ENCODE measurements around the gene OR5C1.
"Not testable (repeated sequence)": the region's sequence is repeated elsewhere in the genome, so short reads cannot be mapped to it uniquely, and the experiment has no call there.

The OR5C1 gene

DNA sequence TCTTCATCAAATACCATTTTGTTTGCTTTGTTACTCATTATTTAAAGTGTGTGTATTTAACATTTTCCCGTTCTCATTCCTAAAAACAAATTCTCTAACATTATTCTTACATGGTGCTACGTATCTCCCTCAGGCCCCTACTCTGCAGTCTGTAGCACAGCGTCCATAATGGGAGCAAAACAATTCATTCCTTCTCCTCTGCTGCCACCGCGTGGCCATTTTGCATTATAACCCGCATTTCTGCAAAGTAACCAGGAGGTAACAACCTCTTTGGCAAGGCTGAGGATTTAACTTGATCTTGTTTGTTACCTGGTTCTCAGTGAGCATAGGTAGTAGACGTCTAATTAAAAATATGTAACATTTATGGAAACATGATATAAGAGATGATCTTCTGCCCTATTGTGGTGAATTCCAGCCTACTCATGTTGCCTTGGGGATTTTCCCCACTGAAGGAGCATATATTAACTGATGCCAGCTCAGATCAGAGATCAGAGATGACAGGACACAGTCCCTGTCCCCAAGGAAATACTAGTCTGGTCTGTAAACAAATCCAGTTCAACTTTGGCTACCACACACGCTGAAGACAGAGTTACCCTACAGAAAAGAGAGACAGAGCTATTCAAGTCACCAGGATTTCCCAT is 21.7 kb downstream of the OR5C1 start:
- FAIRE-seq (no peak), DNase-seq (ENCODE audit: insufficient read length, low spot score) (peak; percentile 71)

GRCh38 chr9:122812736-122813135 is 24.0 kb downstream of the OR5C1 start:
- FAIRE-seq, result no peak
- no peak for DNase-seq (ENCODE audit: insufficient read length, low spot score)

DNA sequence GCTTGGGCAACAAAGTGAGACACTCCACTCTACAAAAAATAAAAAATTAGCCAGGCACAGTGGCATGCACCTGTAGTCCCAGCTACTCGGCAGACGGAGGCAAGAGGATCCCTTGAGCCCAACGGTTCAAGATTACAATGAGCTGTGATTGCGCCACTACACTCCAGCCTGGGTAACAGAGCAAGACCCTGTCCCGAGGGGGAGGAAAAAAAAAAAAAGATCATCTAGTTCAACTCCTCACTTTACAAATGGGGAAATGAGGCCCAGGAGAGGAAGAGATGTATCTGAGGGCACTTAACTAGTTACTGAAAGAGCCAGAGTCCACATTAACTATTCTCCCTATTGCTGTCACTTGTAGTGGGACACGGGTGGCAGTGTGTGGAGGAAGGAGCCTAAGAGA is 25.8 kb downstream of the OR5C1 start:
- DNase-seq (ENCODE audit: insufficient read length, low spot score) (no peak), FAIRE-seq (no peak)

- DNase-seq (ENCODE audit: insufficient read length, low spot score) (no peak), FAIRE-seq (no peak)
Measured at GRCh38 chr9:122815544-122815943, 26.8 kb downstream of the OR5C1 start.

DNA sequence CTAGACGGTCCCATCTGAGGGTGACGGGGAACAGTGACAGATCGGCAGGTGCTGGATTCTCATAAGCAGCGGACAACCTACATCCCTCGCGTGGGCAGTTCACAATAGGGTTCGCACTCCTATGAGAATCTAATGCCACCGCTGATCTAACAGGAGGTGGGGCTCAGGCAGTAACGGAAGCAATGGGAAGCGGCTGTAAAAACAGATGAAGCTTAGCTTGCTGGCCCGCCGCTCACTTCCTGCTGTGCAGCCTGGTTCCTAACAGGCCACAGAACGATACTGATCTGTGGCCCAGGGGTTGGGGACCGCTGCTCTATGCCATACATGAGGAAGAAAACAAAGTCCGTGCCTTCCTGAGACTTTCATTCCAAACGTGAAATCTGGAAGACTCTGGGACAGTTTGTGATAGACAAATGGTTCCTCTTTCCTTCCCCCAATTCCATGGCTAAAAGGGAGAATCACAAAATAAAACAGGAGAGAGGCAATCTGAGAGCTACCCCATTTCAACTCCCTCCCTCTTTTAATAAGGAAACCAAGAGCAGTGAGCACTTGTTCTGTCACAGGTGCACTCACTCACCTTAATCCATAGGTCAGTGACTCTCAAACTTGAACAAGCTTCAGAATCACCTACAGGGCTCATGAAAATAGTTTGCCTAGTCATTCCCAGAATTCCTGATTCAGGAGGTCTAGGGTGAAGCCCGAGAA is 27.6 kb downstream of the OR5C1 start:
- DNase-seq (ENCODE audit: insufficient read length, low spot score), result no peak
- FAIRE-seq, result no peak

DNA sequence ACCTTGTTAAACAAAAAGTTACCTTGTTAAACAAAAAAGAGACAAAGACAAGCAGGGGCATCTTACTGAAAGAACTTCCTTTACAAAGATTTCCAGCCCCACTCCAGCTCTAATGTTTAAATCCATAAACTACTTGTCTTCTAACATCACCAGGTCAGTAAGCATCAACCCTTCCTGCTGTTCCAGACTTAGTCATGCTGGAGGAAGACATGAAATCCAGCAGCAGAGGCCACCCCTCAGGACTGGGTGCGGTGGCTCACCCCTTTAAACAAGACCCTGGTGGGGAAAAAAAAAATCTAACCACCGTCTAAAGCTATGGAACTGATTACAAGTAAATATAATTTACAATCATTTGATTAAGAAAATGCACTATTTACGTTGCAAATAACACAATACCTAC is 30.6 kb downstream of the OR5C1 start:
- no peak for FAIRE-seq
- DNase-seq (ENCODE audit: insufficient read length, low spot score), result no peak

DNA sequence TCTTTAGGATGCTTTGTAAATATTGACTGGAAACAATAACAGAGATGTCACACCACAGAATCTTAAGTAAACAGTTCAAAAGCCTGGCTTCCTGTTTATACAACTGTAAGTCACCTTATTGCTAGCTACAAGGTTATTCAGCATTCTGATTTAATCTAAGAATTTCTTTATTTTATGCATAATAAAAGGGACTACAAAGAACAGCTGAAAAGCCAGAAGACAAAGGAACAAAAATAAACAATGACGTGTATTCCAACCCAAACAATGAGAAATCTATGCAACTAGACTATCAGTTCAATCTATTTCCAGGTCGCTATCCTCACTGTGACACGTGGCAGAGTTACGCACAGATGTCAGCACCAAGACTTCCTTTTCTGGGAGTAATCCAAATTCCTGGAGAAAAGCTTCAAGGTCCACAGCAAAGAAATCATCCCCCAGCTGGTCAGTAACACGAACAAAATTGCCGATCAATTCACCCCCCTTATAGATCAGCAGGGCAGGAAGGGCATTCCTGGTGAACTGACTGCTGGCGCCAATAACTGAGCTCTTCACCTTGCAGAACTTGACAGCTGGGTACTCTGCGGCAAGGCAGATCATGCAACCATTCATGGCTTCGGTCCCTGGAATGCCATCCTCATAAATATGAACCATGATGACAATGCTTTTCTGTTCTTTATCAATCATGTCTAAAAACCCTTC is 31.2 kb downstream of the OR5C1 start:
- DNase-seq (ENCODE audit: insufficient read length, low spot score) (no peak), FAIRE-seq (no peak)

DNA sequence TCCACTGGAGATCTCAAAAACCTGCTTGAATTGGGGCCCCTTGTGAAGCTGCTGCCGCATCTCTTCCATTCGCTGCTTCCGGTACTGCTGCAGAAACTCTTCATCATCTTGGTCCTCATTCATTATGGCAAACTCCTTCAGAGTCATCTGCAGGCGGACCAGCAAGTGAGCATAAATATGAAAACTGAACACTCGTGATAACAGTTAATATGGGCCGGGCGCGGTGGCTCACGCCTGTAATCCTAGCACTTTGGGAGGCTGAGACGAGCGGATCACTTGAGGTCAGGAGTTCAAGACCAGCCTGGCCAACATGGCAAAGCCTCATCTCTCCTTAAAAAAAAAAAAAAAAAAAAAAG is 31.7 kb downstream of the OR5C1 start:
- DNase-seq (ENCODE audit: insufficient read length, low spot score) (no peak), FAIRE-seq (no peak)

GRCh38 chr9:122821278-122821943 is 32.7 kb downstream of the OR5C1 start:
- FAIRE-seq (no peak), DNase-seq (ENCODE audit: insufficient read length, low spot score) (no peak)

DNA sequence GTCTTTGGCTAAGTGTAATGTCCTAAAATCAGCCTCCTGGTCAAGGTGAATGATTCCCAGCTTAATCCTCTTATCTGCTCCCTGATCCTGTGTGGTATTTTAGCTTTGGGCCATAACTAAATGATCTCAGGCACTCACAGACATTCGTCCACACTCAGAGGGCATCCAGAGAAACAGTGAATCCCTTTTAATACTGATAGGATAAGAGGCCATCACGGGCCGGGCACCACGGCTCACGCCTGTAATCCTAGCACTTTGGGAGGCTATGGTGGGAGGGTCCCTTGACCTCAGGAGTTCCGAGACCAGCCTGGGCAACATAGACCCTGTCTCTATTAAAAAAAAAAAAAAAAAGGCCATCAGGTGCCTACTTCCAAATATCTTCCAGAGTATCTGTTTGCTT is 33.3 kb downstream of the OR5C1 start:
- no peak for FAIRE-seq
- DNase-seq (ENCODE audit: insufficient read length, low spot score), result no peak

- FAIRE-seq (no peak), DNase-seq (ENCODE audit: insufficient read length, low spot score) (no peak)
Measured at GRCh38 chr9:122822938-122823337, 34.2 kb downstream of the OR5C1 start.

DNA sequence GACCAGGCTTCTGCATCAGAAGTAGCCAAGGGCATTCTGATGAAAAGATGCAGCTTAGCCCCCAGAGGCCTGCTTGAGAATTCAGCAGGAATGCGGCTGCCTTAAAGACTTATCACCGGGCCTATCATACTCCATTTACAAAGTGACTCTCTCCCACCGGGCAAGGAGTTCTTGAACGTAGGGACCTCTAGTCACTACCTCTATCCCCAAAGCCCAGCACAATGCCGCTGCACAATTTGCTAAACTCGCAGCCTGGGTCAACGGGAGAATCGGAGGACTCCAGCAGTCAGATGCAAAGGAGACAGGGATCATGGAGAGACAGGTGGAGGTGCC is 39.0 kb downstream of the OR5C1 start:
- peak; percentile 13 for DNase-seq (ENCODE audit: insufficient read length, low spot score)
- FAIRE-seq, result no peak

GRCh38 chr9:122828965-122829284 is 40.2 kb downstream of the OR5C1 start:
- not testable (repeated sequence) for DNase-seq (ENCODE audit: insufficient read length, low spot score); FAIRE-seq

DNA sequence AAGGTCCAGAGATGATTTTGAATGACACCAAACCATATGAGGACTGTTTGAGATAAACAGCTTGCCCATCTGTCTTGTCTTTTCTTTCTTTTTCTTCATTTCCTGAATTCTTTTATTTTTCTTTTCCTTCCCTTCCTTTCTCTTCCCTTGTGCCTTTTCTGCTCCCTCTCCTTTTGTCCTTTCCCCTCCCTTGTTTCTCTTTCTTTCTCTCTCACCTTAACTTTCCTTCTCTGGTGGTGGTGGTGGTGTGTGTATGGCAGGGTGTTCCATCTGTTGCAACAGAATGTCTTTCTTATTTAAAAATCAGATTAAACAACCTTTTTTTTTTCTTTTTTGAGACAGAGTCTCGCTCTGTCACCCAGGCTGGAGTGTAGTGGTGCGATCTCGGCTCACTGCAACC is 43.5 kb downstream of the OR5C1 start:
- no peak for DNase-seq (ENCODE audit: insufficient read length, low spot score)
- FAIRE-seq, result no peak

DNA sequence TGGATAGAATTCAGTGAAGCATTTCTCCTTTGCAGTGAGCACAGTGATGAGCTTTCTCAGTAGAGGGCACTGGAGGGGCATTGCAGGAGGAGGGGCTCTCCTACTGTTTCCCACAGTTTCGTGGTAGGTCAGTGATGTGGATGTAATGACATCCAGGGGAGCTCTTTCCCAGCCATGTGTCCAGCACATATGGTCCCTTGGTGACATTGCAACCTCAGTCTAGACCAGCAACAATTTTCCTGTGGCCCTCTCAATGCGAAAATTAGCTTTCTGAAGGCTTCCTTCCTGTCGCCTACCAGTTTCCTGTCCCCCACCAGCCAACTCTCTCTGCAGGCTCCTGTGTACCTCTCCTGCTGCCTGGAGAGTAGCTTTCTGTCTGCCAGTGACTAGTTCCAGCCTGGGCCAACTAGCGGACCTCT is 46.6 kb downstream of the OR5C1 start:
- DNase-seq (ENCODE audit: insufficient read length, low spot score), result peak; percentile 17
- FAIRE-seq, result no peak

DNA sequence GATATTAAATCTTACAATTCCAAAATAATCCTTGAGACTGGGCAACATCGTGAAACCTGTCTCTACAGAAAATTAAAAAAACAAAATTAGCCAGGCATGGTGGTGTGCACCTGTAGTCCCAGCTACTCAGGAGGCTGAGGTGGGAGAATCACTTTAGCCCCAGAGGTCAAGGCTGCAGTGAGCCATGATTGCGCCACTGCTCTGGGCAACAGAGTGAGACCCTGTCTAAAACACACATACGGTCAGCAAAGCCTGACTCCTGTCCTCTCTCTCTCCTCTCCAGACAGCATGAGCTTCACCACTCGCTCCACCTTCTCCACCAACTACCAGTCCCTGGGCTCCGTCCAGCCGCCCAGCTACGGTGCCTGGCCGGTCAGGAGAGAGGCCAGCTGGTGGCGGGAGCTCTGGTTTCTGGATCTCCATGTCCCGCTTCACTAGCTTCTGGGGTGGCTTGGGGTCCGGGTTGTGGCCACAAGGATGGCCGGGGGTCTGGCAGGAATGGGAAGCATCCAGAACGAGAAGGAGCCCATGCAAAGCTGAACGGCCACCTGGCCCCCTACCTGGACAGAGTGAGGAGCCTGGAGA is 48.6 kb downstream of the OR5C1 start:
- DNase-seq (ENCODE audit: insufficient read length, low spot score), result no peak
- FAIRE-seq, result no peak

DNA sequence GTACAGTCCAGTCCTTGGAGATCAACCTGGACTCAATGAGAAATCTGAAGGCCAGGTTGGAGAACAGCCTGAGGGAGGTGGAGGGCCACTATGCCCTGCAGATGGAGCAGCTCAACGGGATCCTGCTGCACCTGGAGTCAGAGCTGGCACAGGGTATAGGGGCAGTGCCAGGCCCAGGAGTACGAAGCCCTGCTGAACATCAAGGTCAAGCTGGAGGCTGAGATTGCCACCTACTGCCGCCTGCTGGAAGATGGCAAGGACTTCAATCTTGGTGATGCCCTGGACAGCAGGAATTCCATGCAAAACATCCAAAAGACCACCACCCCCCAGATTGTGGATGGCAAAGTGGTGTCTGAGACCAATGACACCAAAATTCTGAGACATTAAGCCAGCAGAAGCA is 49.7 kb downstream of the OR5C1 start:
- DNase-seq (ENCODE audit: insufficient read length, low spot score); FAIRE-seq: not testable (repeated sequence)

All from HTR-8/SVneo (cell line).